Mammary epithelial cell (primary cell): ENCODE results near the gene GPR158.

Experiments used
- CTCF ChIP-seq, 2 donors: IDR thresholded peaks in 1 of 2; conservative IDR thresholded peaks in 1 of 2; 2 replicates each; pipeline ENCODE4 v1.5.1; 2011 to 2012; ENCODE audit warnings: inconsistent platforms in 2 of 2, low read length in 2 of 2, mild to moderate bottlenecking in 2 of 2, control low read depth in 1 of 2, low read depth in 1 of 2; ENCODE audit not compliant: insufficient read depth in 1 of 2; ENCODE audit errors: extremely low read depth in 1 of 2
- EZH2 ChIP-seq: IDR thresholded peaks from 2 replicates; pipeline ENCODE4 v1.6.1; 2012; ENCODE audit warnings: low read length, inconsistent platforms, borderline replicate concordance

GRCh38 chr10:25393621-25394020 lies 218.8 kb downstream of the GPR158 start:
- TF ChIP-seq CTCF (conservative IDR thresholded peaks at IDR 0.05 in 1 of 2, IDR thresholded peaks at IDR 0.05 in 1 of 2; ENCODE audit: extremely low read depth in 1 of 2, insufficient read depth in 1 of 2, low read depth in 1 of 2, low read length in 2 of 2) (no peak), EZH2 (no peak)
